A204.1 (cell line): Measurements from ENCODE around the gene SERPINB5.

Experiments used
- FAIRE-seq: peaks from 2 replicates; lab custom pipeline; 2012; peaks lifted over from hg19 to GRCh38; lab: Jason Lieb, UNC

Gene SERPINB5

DNA sequence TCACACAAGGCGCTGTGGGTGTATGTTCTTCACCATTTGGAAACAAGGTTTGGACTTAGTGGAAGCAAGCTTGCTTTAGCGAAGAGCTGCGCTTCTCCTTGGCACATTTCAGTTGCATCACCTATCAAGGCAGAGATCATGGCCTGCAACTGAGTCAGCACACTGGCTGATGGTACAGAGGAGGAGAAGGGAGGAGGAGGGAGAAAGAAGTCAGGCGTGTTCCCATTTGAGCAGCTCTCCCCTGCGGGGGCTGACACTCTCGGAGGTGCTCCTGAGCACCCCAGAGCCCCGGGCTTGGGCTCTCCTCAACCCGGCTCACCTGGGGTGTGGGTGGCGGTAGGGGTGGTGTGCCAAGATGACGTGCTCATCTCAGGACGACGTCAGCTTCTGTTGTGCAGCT lies 6.0 kb upstream of the SERPINB5 start:
- FAIRE-seq: no peak

DNA sequence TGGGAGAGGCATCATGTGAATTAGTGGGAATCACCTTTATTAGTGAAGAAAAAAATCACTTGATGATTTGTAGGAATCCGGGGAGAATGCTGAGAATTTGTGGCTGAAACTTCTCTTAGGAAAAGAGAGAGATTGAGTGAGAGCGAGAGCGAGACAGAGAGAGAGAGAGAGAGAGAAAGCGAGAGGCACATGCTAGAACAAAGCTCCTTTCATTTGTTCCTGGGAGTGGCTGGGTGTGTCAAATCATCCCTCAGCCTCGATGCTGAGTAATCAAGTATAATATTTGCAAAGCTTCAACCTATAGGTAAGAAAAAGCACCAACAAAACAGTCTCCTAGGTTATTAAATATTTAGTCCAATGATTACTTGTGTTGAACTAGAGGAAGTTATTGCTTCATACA lies 4.4 kb upstream of the SERPINB5 start:
- FAIRE-seq: no peak

- FAIRE-seq: no peak
Measured at GRCh38 chr18:63477200-63477599, 442 bp downstream of the SERPINB5 start.

- no peak for FAIRE-seq
Measured at GRCh38 chr18:63477968-63478367, 1.2 kb downstream of the SERPINB5 start.

DNA sequence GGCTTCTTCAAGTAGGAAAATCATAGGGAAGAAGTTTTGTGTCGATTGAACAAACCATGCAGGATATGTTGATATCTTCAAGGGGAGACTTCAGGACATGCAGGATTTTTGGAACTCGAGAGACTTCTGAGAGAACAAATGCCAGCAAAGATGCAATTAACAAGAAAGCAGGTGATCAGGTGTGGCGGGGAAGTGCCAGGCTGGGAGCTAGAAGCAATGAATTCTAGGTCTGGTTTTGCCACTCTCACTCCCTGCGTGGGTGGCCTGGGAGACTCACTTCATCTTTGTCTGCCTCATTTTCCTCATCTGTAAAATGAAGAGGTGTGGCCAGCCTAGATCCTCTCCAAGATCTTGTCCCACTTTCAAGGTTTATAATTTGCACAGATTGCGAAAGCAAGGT lies 3.1 kb downstream of the SERPINB5 start:
- FAIRE-seq: no peak

DNA sequence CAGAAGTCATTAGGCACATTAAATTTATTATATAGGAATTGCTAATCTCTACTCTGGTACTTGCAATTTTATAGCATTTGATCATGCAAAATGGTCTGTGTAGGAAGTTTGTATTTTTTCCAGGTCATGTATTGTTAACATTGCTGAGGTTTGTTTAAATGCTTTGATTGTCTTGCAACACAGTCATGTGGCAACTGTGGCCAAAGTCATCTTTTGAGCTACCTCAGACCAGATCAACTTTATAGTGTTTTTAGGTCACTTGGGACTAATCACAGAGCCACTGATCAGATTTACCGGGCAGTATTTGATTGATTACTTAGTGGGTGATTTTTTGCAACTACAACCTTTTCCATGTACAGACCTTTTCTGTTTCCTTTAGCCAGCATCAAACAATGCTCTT lies 3.7 kb downstream of the SERPINB5 start:
- no peak for FAIRE-seq

GRCh38 chr18:63480915-63481314 lies 4.2 kb downstream of the SERPINB5 start:
- FAIRE-seq: no peak

- no peak for FAIRE-seq
Measured at GRCh38 chr18:63487676-63488075, 10.9 kb downstream of the SERPINB5 start.

DNA sequence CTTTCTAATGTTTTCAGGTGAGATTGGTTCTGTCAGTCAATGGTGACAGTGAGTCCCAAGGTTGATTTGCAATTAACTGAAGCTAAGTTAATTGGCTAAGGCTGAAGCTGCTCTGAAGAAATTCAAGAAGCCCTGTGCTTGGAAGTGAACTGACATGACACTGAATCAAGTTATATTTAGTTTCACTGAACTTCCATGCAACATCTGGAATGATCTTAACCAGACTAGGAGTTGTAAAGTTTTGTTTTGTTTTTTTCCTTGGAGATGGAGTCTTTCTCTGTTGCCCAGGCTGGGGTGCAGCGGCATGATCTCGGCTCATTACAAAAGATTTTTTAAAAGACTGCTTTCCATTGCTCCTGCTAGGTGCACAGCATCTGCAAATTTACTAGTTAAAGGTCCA lies 11.4 kb downstream of the SERPINB5 start:
- no peak for FAIRE-seq

DNA sequence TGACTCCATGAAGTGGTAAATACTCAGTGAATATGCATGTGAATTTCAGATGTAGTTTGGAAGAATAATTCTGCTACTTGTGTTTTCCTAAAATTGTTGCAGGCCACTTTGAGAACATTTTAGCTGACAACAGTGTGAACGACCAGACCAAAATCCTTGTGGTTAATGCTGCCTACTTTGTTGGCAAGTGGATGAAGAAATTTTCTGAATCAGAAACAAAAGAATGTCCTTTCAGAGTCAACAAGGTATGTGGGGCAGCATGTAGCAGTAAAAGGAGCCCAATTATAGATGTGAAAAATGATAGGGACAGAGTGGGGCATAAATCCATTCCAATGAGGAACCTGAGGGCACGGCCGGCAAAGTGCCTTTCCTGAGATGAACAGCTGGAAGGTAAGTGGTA lies 16.1 kb downstream of the SERPINB5 start:
- no peak for FAIRE-seq

DNA sequence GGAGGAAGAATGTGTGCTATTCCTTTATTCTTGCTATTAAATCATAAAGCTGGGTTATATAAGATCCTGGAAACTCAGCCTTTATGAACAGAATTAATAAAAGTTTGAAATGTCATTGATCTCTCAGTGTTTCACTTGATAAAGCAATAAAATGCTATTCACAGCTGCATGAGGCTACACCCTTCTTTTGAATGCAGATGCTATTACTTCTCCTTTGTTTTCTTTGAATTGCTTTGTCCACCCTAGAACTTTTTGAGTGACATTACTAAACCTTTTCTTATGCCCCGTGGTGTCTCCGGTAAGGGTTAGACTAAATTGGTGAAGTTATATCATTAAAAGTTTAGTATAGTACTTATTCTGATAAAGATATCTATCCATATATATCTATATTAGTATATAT lies 18.9 kb downstream of the SERPINB5 start:
- FAIRE-seq: no peak

DNA sequence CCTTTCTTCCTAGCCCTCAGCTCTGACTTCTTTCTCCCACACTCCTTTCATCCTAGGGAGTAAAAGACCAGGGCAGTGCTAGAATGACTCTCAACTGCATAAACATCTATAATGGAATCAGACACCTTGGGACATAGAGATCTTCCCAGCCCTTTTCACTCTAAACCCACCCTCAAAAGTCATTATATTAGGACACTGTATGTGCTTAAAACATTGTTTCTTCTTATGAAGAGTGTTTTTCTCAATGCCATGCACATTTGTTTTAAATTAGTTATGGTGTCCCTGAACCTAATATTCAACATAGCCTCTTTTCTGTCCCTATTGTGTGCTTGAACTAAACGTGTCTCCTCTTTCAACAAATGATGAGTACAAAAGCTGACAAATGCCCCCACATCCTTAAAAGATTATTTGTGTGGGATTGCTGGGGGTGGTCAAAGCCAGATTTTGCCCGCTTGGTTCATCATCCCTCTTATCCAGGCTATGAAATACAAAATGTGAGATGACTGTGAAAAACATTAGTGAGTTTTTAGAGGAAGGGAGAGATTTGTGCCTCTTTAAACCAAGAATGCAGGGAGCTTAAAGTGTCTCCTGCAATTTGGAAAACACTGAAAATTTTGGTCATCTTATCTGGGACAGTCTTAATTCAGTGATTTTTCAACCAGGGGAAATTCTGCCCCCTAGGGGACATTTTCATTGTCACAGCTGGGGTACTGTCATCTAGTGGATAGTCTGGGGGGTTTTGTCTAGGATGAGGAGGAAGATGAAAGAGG lies 29.0 kb downstream of the SERPINB5 start:
- FAIRE-seq: no peak

DNA sequence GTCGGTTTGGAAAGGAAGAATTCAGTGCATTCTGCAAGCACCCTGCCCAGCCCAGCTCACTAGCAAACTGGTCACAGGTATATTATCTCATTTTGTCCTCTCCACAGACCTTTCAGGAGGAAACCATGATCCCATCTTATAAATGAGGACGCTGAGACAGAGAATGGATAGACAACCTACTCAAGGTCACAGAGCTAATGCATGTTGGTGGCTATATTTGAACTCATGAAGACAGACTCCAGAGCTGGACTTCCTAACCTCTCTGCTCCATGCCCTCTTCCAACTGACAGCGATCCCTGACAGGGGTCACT lies 29.5 kb downstream of the SERPINB5 start:
- FAIRE-seq: no peak

DNA sequence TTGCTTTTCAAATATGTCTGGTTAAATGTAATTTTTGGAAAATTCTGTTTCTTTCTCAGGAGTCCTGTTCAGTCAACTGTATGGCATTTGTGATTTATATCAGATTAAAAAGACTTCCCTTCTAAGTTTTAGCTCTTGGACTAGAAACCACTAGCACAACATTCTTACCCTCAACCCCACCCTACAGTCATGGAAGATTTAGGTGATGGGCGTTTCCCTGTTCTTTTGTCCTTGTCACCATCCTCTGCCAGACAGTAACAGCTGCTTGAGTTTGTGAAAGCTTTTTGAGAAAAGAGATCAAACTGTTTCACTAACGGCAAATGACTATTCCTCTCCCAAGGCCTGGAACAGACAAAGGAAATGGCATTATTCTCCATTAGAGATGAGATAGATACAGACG lies 31.8 kb downstream of the SERPINB5 start:
- no peak for FAIRE-seq

GRCh38 chr18:63511285-63511684 lies 34.5 kb downstream of the SERPINB5 start:
- no peak for FAIRE-seq

- no peak for FAIRE-seq
Measured at GRCh38 chr18:63514326-63514725, 37.6 kb downstream of the SERPINB5 start.

DNA sequence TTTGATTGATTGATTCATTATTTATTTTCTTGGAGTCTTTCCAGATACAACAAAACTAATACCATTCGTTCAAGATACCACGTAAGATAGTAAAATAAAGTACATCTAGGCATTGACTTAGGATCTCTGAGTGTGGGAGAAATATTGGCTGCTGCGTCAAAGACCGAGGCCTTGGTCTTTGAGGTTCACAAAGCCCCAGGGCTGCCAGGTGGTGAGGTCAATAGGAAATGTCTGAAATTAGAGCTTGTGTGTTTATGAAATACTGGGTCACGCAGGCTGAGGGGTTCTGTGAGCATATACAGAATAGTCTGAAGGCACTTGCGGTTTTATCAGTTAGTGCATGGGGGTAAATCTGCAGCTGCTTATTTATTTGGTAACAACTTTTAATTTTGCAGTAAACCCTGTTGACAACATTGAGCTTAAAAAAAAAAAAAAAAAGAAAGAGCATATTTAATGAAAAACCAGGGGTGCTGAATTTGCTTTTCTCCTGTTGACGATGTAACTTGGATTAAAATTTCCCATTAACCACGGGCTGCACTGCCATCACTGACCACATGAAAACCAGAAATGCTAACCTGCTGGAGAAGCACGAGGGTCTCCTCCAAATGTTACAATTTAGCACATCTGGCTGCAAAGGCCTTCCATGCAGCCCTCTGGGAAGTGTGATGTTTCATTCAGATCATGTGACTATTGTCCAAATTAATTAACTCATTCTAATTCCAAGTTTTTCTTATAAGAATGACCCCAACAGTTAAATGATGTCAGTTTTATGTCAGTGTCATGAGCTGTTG lies 38.3 kb downstream of the SERPINB5 start:
- no peak for FAIRE-seq

DNA sequence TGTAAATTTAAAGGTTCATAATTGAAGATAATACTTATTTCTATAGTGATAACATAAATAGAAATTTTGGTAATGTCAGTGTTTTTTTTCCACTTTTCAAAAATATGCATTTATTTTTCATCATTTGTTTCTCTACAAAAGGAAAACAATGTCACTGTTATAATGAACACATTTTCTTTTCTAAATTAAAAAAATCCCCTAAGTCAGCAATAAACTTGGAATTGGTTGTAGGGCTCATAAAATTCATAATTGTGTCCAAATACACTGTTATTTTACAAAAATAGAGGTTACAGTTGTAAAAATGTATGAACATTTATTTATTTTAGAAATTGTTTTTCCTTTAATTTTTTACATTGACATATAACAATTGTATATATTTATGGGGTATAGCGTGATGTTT lies 39.0 kb downstream of the SERPINB5 start:
- FAIRE-seq: peak; percentile 85

- FAIRE-seq: peak; percentile 87
Measured at GRCh38 chr18:63518178-63519012, 41.6 kb downstream of the SERPINB5 start.

DNA sequence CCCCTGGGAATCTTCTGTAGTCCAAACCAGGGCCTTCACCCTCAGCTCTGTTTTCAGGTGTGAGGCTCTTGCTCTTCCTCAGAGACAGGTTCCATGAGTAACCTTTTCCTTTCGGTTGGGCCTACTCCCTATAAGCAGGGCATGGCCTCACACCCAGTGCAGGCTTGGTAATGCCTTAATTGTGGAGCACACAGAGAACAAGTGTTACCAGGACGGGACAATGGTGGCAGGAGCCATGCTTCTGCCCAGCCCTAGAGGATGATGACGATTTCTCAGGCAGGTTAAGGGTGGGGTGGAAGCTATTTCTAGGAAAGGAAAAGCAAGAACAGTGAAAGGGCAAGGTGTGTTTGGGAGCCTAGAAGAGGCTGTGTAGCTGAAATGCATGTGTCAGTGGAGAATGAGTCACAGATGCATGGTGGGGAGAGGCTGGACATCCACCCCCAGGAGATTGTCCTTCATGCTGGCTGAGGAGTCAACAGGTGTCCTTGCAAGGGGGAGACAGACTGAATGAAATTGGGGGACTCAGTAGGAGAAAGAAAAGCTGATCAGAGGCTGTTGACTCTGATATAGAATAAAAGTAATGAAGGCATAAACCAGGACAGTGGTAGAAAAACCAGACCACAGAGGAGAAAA lies 43.4 kb downstream of the SERPINB5 start:
- no peak for FAIRE-seq

DNA sequence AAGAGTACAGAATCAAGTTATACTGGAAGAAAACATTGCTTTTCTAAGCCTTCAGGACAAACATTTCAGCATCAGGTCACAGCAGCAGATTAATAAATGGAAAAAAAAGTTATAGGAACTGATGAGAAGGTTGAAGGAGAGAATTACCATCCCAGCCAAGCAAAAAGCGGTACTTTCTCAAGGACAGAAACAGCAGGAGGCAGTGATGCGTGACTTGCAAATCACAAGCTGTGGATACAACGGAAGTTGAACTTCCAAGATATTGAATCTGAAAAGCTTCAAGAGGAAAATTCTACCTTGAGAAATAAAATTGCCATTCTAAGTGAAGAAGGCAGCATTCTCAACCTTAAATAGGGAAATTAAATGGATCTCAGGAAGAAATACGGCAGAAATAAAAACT lies 46.9 kb downstream of the SERPINB5 start:
- FAIRE-seq: no peak

GRCh38 chr18:63527251-63527650 lies 50.5 kb downstream of the SERPINB5 start:
- FAIRE-seq: no peak
